HFF-Myc (cell line): ENCODE data around the gene TMEM238L.

Experiments used
- DNase-seq: peaks from one replicate; pipeline ENCODE4 v3.0.0-alpha.2; 2011; ENCODE audit warnings: low read depth; ENCODE audit errors: extremely low read depth
- H3K4me3 ChIP-seq: replicated peaks from 2 replicates; pipeline ENCODE4 v1.5.1; 2011; ENCODE audit warnings: low read depth, mild to moderate bottlenecking, control low read depth, low read length
- CTCF ChIP-seq: IDR thresholded peaks from 2 replicates; pipeline ENCODE4 v1.5.1; 2012; ENCODE audit warnings: mild to moderate bottlenecking, low read depth, low read length, control low read depth; ENCODE audit errors: missing control alignments

TMEM238L gene

GRCh38 chr17:10790491-10791401 is 13.2 kb downstream of the TMEM238L start:
- no peak for TF ChIP-seq CTCF
- no peak for DNase-seq
- no peak overlapping the region for H3K4me3 ChIP-seq

- no peak for DNase-seq
- TF ChIP-seq CTCF = no peak
- no peak overlapping the region for H3K4me3 ChIP-seq
Observed at GRCh38 chr17:10789694-10790271, 14.1 kb downstream of the TMEM238L start.

- no peak overlapping the region for H3K4me3 ChIP-seq
- no peak for DNase-seq
- no peak for TF ChIP-seq CTCF
Observed at GRCh38 chr17:10787306-10788045, 16.4 kb downstream of the TMEM238L start.

GRCh38 chr17:10785295-10785694 is 18.6 kb downstream of the TMEM238L start:
- DNase-seq = no peak
- no peak overlapping the region for H3K4me3 ChIP-seq
- TF ChIP-seq CTCF = no peak

- no peak overlapping the region for H3K4me3 ChIP-seq
- TF ChIP-seq CTCF = no peak
- no peak for DNase-seq
Observed at GRCh38 chr17:10779609-10780008, 24.3 kb downstream of the TMEM238L start.

GRCh38 chr17:10777890-10778289 is 26.0 kb downstream of the TMEM238L start:
- no peak overlapping the region for H3K4me3 ChIP-seq
- TF ChIP-seq CTCF = no peak
- DNase-seq = no peak
